ENCODE measurements around the gene HDAC4. TPM values are rescaled to one million over a fixed set of nuclear protein-coding genes. Genes with fewer than 3 reads are reported as not detected.
"Not testable (repeated sequence)": the region's sequence is repeated elsewhere in the genome, so short reads cannot be mapped to it uniquely, and the experiment has no call there.

HDAC4 gene
- total and polyA plus RNA-seq, 12 donors: 3.7 to 40.0 (median 25.5) TPM

GRCh38 chr2:239072786-239073185 is 328.0 kb downstream of the HDAC4 start:
- Histone ChIP-seq H3K4me1 (peaks cover 0 to 13% (median 0%) of the 10 kb centered on the region in 9 donors), H3K27me3 (no peaks in the 10 kb centered on the region), H3K9me3 (peaks cover 0 to 4% (median 0%) of the 10 kb centered on the region in 11 donors), H3K36me3 (peaks cover 0 to 86% (median 11%) of the 10 kb centered on the region in 9 donors), H3K27ac (peak overlapping the region in 3 of 10 donors; percentile 40 to 43 (median 43)), H3K4me3 (no peak overlapping the region)
- ATAC-seq: peak in 1 of 8 donors; percentile 13
- no peak for TF ChIP-seq CTCF (IDR thresholded peaks at IDR 0.05)
- DNase-seq: no peak
- intact Hi-C loops (cut with DNase I): no loop called here
- WGBS, 2 donors: 96 to 98% methylated on average over 14 of the region's 14 CpGs

GRCh38 chr2:239070466-239070865 is 330.4 kb downstream of the HDAC4 start:
- Histone ChIP-seq H3K27ac (no peak overlapping the region), H3K27me3 (no peaks in the 10 kb centered on the region), H3K4me3 (no peak overlapping the region), H3K9me3 (peaks cover 0 to 4% (median 0%) of the 10 kb centered on the region in 11 donors), H3K36me3 (peaks cover 0 to 86% (median 35%) of the 10 kb centered on the region in 9 donors), H3K4me1 (peaks cover 0 to 13% (median 0%) of the 10 kb centered on the region in 9 donors)
- intact Hi-C loops (cut with DNase I): no loop called here
- no peak for TF ChIP-seq CTCF (IDR thresholded peaks at IDR 0.05)
- ATAC-seq (no peak), DNase-seq (no peak)
- WGBS, 2 donors: 96 to 97% methylated on average over 9 of the region's 9 CpGs

- intact Hi-C loops (cut with DNase I); DNase-seq: not testable (repeated sequence)
- H3K36me3 ChIP-seq: peaks cover 0 to 87% (median 37%) of the 10 kb centered on the region in 9 donors
Observed at GRCh38 chr2:239069362-239070333, 331.2 kb downstream of the HDAC4 start.

GRCh38 chr2:239068411-239068810 is 332.4 kb downstream of the HDAC4 start:
- intact Hi-C loops (cut with DNase I): no loop called here
- DNase-seq (no peak), ATAC-seq (no peak)
- H3K27ac ChIP-seq: no peak overlapping the region
- peaks cover 0 to 88% (median 37%) of the 10 kb centered on the region in 9 donors for H3K36me3 ChIP-seq
- H3K9me3 ChIP-seq: peaks cover 0 to 4% (median 0%) of the 10 kb centered on the region in 11 donors
- WGBS, 2 donors: 97% methylated on average over 21 of the region's 21 CpGs
- no peak overlapping the region for H3K4me3 ChIP-seq
- H3K4me1 ChIP-seq: peaks cover 0 to 10% (median 0%) of the 10 kb centered on the region in 9 donors
- TF ChIP-seq CTCF (IDR thresholded peaks at IDR 0.05): no peak
- H3K27me3 ChIP-seq: no peaks in the 10 kb centered on the region

More at GRCh38 chr2:239069362-239070333, 331.2 kb downstream of the HDAC4 start:
- ATAC-seq, H3K27me3 ChIP-seq, H3K9me3 ChIP-seq, H3K4me3 ChIP-seq, H3K27ac ChIP-seq: not testable (repeated sequence)
- peaks cover 0 to 13% (median 0%) of the 10 kb centered on the region in 9 donors for H3K4me1 ChIP-seq
- WGBS, 2 donors: 82 to 92% methylated on average over 18 of the region's 18 CpGs
